Fibroblast of lung (primary cell): ENCODE measurements around the gene PROP1. TPM values are rescaled to one million over a fixed set of nuclear protein-coding genes. Genes with fewer than 3 reads are reported as not detected.
"Not testable (repeated sequence)": the region's sequence is repeated elsewhere in the genome, so short reads cannot be mapped to it uniquely, and the experiment has no call there.

ENCODE experiments used
- DNase-seq, 2 donors: peaks; one replicate each; pipeline versions ENCODE4 v3.0.0 to v3.0.0-alpha.2; 2010; ENCODE audit warnings: low read depth in 2 of 2
- H2AFZ ChIP-seq: 2 replicates; pipeline ENCODE4 v1.5.1; 2012; ENCODE audit warnings: low read length, control low read depth, inconsistent platforms
- H3K27ac ChIP-seq: 2 replicates; pipeline ENCODE4 v1.5.1; 2011; ENCODE audit warnings: low read length, control low read depth; ENCODE audit not compliant: insufficient read depth
- H3K27me3 ChIP-seq: 2 replicates; pipeline ENCODE4 v1.5.1; 2011; ENCODE audit warnings: mild to moderate bottlenecking, low read length; ENCODE audit not compliant: control insufficient read depth, insufficient read depth
- H3K36me3 ChIP-seq: 2 replicates; pipeline ENCODE4 v1.5.1; 2011; ENCODE audit warnings: low read length; ENCODE audit not compliant: control insufficient read depth, insufficient read depth
- H3K4me1 ChIP-seq: 2 replicates; pipeline ENCODE4 v1.5.1; 2011; ENCODE audit warnings: low read length; ENCODE audit not compliant: control insufficient read depth, insufficient read depth; ENCODE audit errors: extremely low read depth
- H3K4me2 ChIP-seq: 2 replicates; pipeline ENCODE4 v1.5.1; 2011; ENCODE audit warnings: low read length, control low read depth; ENCODE audit not compliant: insufficient read depth; ENCODE audit errors: extremely low read depth
- H3K4me3 ChIP-seq, 4 experiments: fragments of 200-600 bp in 1 of 4; sonication (generic) in 1 of 4; replicated peaks in 1 of 4; 2 replicates each; pipeline ENCODE4 v1.5.1; 2011 to 2016; ENCODE audit warnings: low read length in 4 of 4, low read depth in 3 of 4, mild to moderate bottlenecking in 3 of 4, control low read depth in 2 of 4, inconsistent platforms in 1 of 4, mixed read lengths in 1 of 4; ENCODE audit not compliant: insufficient read depth in 1 of 4; ENCODE audit errors: control extremely low read depth in 1 of 4
- H3K79me2 ChIP-seq: 2 replicates; pipeline ENCODE4 v1.5.1; 2012; ENCODE audit warnings: mild to moderate bottlenecking, low read length, inconsistent platforms; ENCODE audit not compliant: control insufficient read depth, insufficient read depth
- H3K9ac ChIP-seq: 2 replicates; pipeline ENCODE4 v1.5.1; 2011; ENCODE audit warnings: mild to moderate bottlenecking, low read length, control low read depth; ENCODE audit not compliant: insufficient read depth
- H3K9me3 ChIP-seq: 2 replicates; pipeline ENCODE4 v1.5.1; 2012; ENCODE audit warnings: low read depth, low read length; ENCODE audit not compliant: control insufficient read depth, insufficient read depth
- H4K20me1 ChIP-seq: 2 replicates; pipeline ENCODE4 v1.5.1; 2011; ENCODE audit warnings: low read length; ENCODE audit not compliant: control insufficient read depth, insufficient read depth; ENCODE audit errors: extremely low read depth
- CTCF ChIP-seq, 2 donors: IDR thresholded peaks in 1 of 2; conservative IDR thresholded peaks in 1 of 2; 1 replicate in 1 of 2; 2 replicates in 1 of 2; pipeline ENCODE4 v1.5.1; 2011 to 2012; ENCODE audit warnings: low read length in 2 of 2, control low read depth in 1 of 2, inconsistent platforms in 1 of 2, low read depth in 1 of 2, mild to moderate bottlenecking in 1 of 2
- EZH2 ChIP-seq: IDR thresholded peaks from 2 replicates; pipeline ENCODE4 v1.5.1; 2012; ENCODE audit warnings: low read length, control low read depth, mild to moderate bottlenecking; ENCODE audit errors: missing control alignments
- polyA plus RNA-seq, 2 donors: library from polyadenylated mRNA; depleted of rRNA in 1 of 2; stranded (reverse) in 1 of 2; unstranded in 1 of 2; fragments of >200 nt; gene quantifications; 2 replicates each; pipeline ENCODE4 v1.2.1, GENCODE V29; 2011 to 2012; ENCODE audit warnings: missing spikeins in 1 of 2
- total RNA-seq: library from RNA; depleted of rRNA; stranded (reverse); fragments of >200 nt; gene quantifications from 2 replicates; pipeline ENCODE4 v1.2.1, GENCODE V29; 2014

PROP1 gene
- total and polyA plus RNA-seq, 2 donors (not counting 1 experiment from before 2014, with no cell fraction given): not detected

- DNase-seq: peak in 1 of 2 donors; percentile 30
- H3K9me3 ChIP-seq: no peaks in the 10 kb centered on the region
- no peak overlapping the region for H3K9ac ChIP-seq
- H3K36me3 ChIP-seq: no peaks in the 10 kb centered on the region
- H3K27me3 ChIP-seq: peaks cover 24% of the 10 kb centered on the region
- H3K4me3 ChIP-seq: no peak overlapping the region
- H4K20me1 ChIP-seq: no peaks in the 10 kb centered on the region
- no peak overlapping the region for H3K4me2 ChIP-seq
- H3K4me1 ChIP-seq: no peaks in the 10 kb centered on the region
- no peaks in the 10 kb centered on the region for H3K79me2 ChIP-seq
- no peak overlapping the region for H2AFZ ChIP-seq
- H3K27ac ChIP-seq: no peak overlapping the region
- TF ChIP-seq CTCF (conservative IDR thresholded peaks at IDR 0.05 in 1 of 2, IDR thresholded peaks at IDR 0.05 in 1 of 2; ENCODE audit: low read depth in 1 of 2, low read length in 2 of 2) (no peak), EZH2 (no peak)
These were observed 15.3 kb downstream of the PROP1 start for GRCh38 chr5:177980743-177981151.

GRCh38 chr5:177977600-177977999 lies 18.4 kb downstream of the PROP1 start:
- not testable (repeated sequence) for H3K4me3 ChIP-seq, H3K4me1 ChIP-seq, H3K36me3 ChIP-seq, H3K4me2 ChIP-seq, H3K79me2 ChIP-seq, DNase-seq, H4K20me1 ChIP-seq, H3K9me3 ChIP-seq, H2AFZ ChIP-seq, H3K27ac ChIP-seq, H3K9ac ChIP-seq, H3K27me3 ChIP-seq

GRCh38 chr5:177973066-177973635 lies 22.9 kb downstream of the PROP1 start:
- Histone ChIP-seq H3K4me1 (no peaks in the 10 kb centered on the region), H3K79me2 (no peaks in the 10 kb centered on the region), H3K9me3 (no peaks in the 10 kb centered on the region), H4K20me1 (no peaks in the 10 kb centered on the region), H3K9ac (no peak overlapping the region), H3K27ac (no peak overlapping the region), H3K36me3 (no peaks in the 10 kb centered on the region), H3K4me2 (no peak overlapping the region), H3K27me3 (no peaks in the 10 kb centered on the region), H3K4me3 (no peak overlapping the region), H2AFZ (no peak overlapping the region)
- no peak for TF ChIP-seq EZH2
- TF ChIP-seq CTCF (conservative IDR thresholded peaks at IDR 0.05 in 1 of 2, IDR thresholded peaks at IDR 0.05 in 1 of 2; ENCODE audit: low read depth in 1 of 2, low read length in 2 of 2): no peak
- no peak for DNase-seq
